Neural cell (in vitro differentiated cells): ENCODE measurements around the gene AGPAT1. TPM values are rescaled to one million over a fixed set of nuclear protein-coding genes. Genes with fewer than 3 reads are reported as not detected.

Experiments used
- H2AFZ ChIP-seq: fragments of 200-600, 300-800 bp; sonication (generic), shearing (Covaris generic); 2 replicates; pipeline ENCODE4 v1.6.0; 2014; ENCODE audit warnings: low read depth, mild to moderate bottlenecking, antibody characterized with exemption, low read length, moderate library complexity
- H3F3A ChIP-seq: fragments of 200-600 bp; shearing (Covaris generic); 2 replicates; pipeline ENCODE4 v1.6.1; 2016; ENCODE audit warnings: mild to moderate bottlenecking, moderate library complexity, mixed read lengths, antibody characterized with exemption, low read length; ENCODE audit not compliant: insufficient read depth, poor library complexity, severe bottlenecking
- H3K27ac ChIP-seq: fragments of 200-600, 300-800 bp; sonication (generic), shearing (Covaris generic); 2 replicates; pipeline ENCODE4 v1.5.1; 2014; ENCODE audit warnings: mild to moderate bottlenecking, low read length, moderate library complexity
- H3K27me3 ChIP-seq: fragments of 300-800, 200-600 bp; sonication (generic), shearing (Covaris generic); 2 replicates; pipeline ENCODE4 v1.6.0; 2014; ENCODE audit warnings: mild to moderate bottlenecking, low read depth, low read length, moderate library complexity; ENCODE audit not compliant: insufficient read depth
- H3K36me3 ChIP-seq: fragments of 300-800, 200-600 bp; sonication (generic), shearing (Covaris generic); 2 replicates; pipeline ENCODE4 v1.5.1; 2014; ENCODE audit warnings: mild to moderate bottlenecking, antibody characterized with exemption, low read length, moderate library complexity; ENCODE audit not compliant: insufficient read depth
- H3K4me2 ChIP-seq: fragments of 300-800, 200-600 bp; sonication (generic), shearing (Covaris generic); 2 replicates; pipeline ENCODE4 v1.6.0; 2014; ENCODE audit warnings: mild to moderate bottlenecking, low read length
- H3K4me3 ChIP-seq: fragments of 300-800, 200-600 bp; sonication (generic), shearing (Covaris generic); 2 replicates; pipeline ENCODE4 v1.5.1; 2014; ENCODE audit warnings: mild to moderate bottlenecking, low read length, moderate library complexity
- H3K79me2 ChIP-seq: fragments of 200-600 bp; shearing (Covaris generic); replicated peaks from 2 replicates; pipeline ENCODE4 v1.6.0; 2014; ENCODE audit warnings: mild to moderate bottlenecking, low read length, moderate library complexity; ENCODE audit not compliant: insufficient read depth
- H3K9ac ChIP-seq: fragments of 300-800, 200-600 bp; sonication (generic), shearing (Covaris generic); 2 replicates; pipeline ENCODE4 v1.6.1; 2016; ENCODE audit warnings: mild to moderate bottlenecking, low read length, mixed read lengths
- H3K9me2 ChIP-seq: fragments of 200-600 bp; shearing (Covaris generic); 2 replicates; pipeline ENCODE4 v1.6.1; 2016; ENCODE audit warnings: mild to moderate bottlenecking, low read length, mixed read lengths; ENCODE audit not compliant: insufficient read depth
- H3K9me3 ChIP-seq: fragments of 200-600, 300-800 bp; sonication (generic), shearing (Covaris generic); 2 replicates; pipeline ENCODE4 v1.6.1; 2016; ENCODE audit warnings: mild to moderate bottlenecking, mixed run types, low read length, moderate library complexity, mixed read lengths
- H4K20me1 ChIP-seq: fragments of 200-600 bp; shearing (Covaris generic); 2 replicates; pipeline ENCODE4 v1.6.1; 2016; ENCODE audit warnings: mild to moderate bottlenecking, mixed run types; ENCODE audit not compliant: insufficient read depth
- EP300 ChIP-seq: fragments of 450-650 bp; conservative IDR thresholded peaks from 2 replicates; pipeline ENCODE4 v1.6.1; 2014; ENCODE audit warnings: antibody characterized with exemption, mild to moderate bottlenecking, moderate library complexity; ENCODE audit not compliant: poor library complexity, severe bottlenecking
- EZH2 ChIP-seq: fragments of 200-600, 300-800 bp; shearing (Covaris generic), sonication (generic); IDR thresholded peaks from 2 replicates; pipeline ENCODE4 v1.6.1; 2014; ENCODE audit warnings: antibody characterized with exemption, low read length, borderline replicate concordance, mild to moderate bottlenecking; ENCODE audit not compliant: insufficient read depth, poor library complexity, severe bottlenecking
- MXI1 ChIP-seq: fragments of 450-650 bp; conservative IDR thresholded peaks from 2 replicates; pipeline ENCODE4 v1.6.1; 2014; ENCODE audit warnings: antibody characterized with exemption, mild to moderate bottlenecking; ENCODE audit not compliant: poor library complexity, severe bottlenecking
- POLR2AphosphoS5 ChIP-seq: IDR thresholded peaks from 2 replicates; pipeline ENCODE4 v1.6.1; 2012
- RAD21 ChIP-seq: fragments of 450-650 bp; conservative IDR thresholded peaks from 2 replicates; pipeline ENCODE4 v1.6.1; 2014; ENCODE audit warnings: antibody characterized with exemption, mild to moderate bottlenecking, moderate library complexity
- SMC3 ChIP-seq: fragments of 450-650 bp; conservative IDR thresholded peaks from 2 replicates; pipeline ENCODE4 v1.6.1; 2014; ENCODE audit warnings: antibody characterized with exemption, mild to moderate bottlenecking, moderate library complexity; ENCODE audit not compliant: poor library complexity
- TAF1 ChIP-seq: IDR thresholded peaks from 2 replicates; pipeline ENCODE4 v1.6.1; 2012; ENCODE audit warnings: low read depth
- polyA plus RNA-seq: library from polyadenylated mRNA; depleted of rRNA; stranded (reverse); fragments of >200 nt; gene quantifications from 2 replicates; pipeline ENCODE4 v1.2.3, GENCODE V29; 2014
- TF ChIP-seq, protein P1 (sequence below): fragments of 450-650 bp; IDR thresholded peaks from 2 replicates; pipeline ENCODE4 v1.5.1; 2014; ENCODE audit warnings: antibody characterized with exemption, mild to moderate bottlenecking, moderate library complexity; ENCODE audit not compliant: poor library complexity, severe bottlenecking
- TF ChIP-seq, protein P2 (sequence below): IDR thresholded peaks from 2 replicates; pipeline ENCODE4 v1.6.1; 2012; ENCODE audit warnings: borderline replicate concordance

The AGPAT1 gene
- polyA plus RNA-seq, 1 donor from 2014 or later = 24.7 TPM

DNA sequence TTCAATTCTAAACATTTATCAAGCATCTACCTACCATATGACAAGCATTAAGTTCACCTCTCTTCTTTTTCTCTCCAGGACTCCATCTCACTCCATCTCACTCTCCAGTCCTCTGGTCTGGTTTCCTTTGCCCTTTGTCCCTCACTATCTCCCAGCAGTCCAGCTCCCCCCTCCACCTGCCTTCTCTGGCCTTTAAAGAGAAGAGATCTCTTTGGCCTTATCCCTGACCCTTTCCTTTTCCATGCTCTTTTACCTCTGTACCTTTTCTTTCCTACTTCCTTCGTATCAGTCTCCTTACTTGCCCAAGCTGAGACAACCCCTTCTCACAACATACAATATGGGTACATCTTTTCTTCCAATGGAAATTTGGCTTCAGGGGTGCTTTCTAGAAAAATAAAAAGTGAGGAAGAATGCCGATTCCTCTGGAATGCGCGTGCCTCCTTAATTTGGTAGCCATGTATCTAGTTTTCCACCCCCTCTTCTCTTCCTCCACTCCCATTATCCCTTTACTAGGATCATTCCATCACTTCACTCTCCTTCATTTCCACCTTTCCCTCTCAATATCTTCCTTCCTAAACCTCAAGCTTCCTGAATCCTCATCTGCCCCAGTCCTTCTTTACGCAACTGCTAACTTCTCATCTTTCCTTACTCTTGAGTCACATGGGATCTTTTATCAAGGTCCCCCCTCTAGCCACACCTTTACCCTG lies 745 bp upstream of the AGPAT1 start:
- H3F3A ChIP-seq = peaks cover 4% of the 10 kb centered on the region
- no peaks in the 10 kb centered on the region for H4K20me1 ChIP-seq
- no peak for TF ChIP-seq TAF1
- TF ChIP-seq, protein P1, sequence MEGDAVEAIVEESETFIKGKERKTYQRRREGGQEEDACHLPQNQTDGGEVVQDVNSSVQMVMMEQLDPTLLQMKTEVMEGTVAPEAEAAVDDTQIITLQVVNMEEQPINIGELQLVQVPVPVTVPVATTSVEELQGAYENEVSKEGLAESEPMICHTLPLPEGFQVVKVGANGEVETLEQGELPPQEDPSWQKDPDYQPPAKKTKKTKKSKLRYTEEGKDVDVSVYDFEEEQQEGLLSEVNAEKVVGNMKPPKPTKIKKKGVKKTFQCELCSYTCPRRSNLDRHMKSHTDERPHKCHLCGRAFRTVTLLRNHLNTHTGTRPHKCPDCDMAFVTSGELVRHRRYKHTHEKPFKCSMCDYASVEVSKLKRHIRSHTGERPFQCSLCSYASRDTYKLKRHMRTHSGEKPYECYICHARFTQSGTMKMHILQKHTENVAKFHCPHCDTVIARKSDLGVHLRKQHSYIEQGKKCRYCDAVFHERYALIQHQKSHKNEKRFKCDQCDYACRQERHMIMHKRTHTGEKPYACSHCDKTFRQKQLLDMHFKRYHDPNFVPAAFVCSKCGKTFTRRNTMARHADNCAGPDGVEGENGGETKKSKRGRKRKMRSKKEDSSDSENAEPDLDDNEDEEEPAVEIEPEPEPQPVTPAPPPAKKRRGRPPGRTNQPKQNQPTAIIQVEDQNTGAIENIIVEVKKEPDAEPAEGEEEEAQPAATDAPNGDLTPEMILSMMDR = no peak
- no peak for TF ChIP-seq EP300
- no peak for TF ChIP-seq SMC3
- no peak for TF ChIP-seq RAD21
- TF ChIP-seq, protein P2, sequence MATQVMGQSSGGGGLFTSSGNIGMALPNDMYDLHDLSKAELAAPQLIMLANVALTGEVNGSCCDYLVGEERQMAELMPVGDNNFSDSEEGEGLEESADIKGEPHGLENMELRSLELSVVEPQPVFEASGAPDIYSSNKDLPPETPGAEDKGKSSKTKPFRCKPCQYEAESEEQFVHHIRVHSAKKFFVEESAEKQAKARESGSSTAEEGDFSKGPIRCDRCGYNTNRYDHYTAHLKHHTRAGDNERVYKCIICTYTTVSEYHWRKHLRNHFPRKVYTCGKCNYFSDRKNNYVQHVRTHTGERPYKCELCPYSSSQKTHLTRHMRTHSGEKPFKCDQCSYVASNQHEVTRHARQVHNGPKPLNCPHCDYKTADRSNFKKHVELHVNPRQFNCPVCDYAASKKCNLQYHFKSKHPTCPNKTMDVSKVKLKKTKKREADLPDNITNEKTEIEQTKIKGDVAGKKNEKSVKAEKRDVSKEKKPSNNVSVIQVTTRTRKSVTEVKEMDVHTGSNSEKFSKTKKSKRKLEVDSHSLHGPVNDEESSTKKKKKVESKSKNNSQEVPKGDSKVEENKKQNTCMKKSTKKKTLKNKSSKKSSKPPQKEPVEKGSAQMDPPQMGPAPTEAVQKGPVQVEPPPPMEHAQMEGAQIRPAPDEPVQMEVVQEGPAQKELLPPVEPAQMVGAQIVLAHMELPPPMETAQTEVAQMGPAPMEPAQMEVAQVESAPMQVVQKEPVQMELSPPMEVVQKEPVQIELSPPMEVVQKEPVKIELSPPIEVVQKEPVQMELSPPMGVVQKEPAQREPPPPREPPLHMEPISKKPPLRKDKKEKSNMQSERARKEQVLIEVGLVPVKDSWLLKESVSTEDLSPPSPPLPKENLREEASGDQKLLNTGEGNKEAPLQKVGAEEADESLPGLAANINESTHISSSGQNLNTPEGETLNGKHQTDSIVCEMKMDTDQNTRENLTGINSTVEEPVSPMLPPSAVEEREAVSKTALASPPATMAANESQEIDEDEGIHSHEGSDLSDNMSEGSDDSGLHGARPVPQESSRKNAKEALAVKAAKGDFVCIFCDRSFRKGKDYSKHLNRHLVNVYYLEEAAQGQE = no peak
- no peak for TF ChIP-seq POLR2AphosphoS5
- no peak for TF ChIP-seq EZH2
- no peak for TF ChIP-seq MXI1
- peak overlapping the region; percentile 97 for H3K27ac ChIP-seq
- H3K9ac ChIP-seq = peak overlapping the region; percentile 99
- peak overlapping the region; percentile 34 for H2AFZ ChIP-seq
- H3K27me3 ChIP-seq = no peaks in the 10 kb centered on the region
- peak overlapping the region; percentile 91 for H3K4me3 ChIP-seq
- no peaks in the 10 kb centered on the region for H3K36me3 ChIP-seq
- no peaks in the 10 kb centered on the region for H3K9me3 ChIP-seq
- H3K79me2 ChIP-seq = peaks cover 51% of the 10 kb centered on the region
- no peaks in the 10 kb centered on the region for H3K9me2 ChIP-seq
- peak overlapping the region; percentile 90 for H3K4me2 ChIP-seq

DNA sequence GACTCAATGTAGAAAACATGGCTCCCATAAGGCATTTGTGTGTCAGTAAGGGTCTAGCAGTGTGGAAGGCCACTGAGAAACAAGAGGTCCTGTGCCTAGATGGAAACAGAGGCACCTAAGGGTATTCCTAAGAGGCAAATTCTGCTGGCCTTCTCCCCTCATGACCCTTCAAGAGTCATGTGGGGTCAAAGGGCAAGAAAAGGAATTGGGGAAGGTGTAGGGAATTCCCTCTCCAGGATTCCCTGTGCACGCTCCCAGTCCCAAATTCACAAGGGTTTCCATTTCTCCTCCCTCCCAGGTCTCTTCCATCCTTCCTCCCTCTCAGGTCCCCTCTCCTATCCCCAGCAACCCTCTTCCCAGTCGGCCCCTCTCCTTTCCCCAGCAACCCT lies 568 bp downstream of the AGPAT1 start:
- Histone ChIP-seq H3K9me2 (no peaks in the 10 kb centered on the region), H2AFZ (peak overlapping the region; percentile 69), H3K27ac (peak overlapping the region; percentile 97), H3K4me2 (peak overlapping the region; percentile 88), H3K36me3 (no peaks in the 10 kb centered on the region), H3K9me3 (no peaks in the 10 kb centered on the region), H3K79me2 (peaks cover 48% of the 10 kb centered on the region), H3F3A (peaks cover 4% of the 10 kb centered on the region), H3K27me3 (no peaks in the 10 kb centered on the region), H4K20me1 (no peaks in the 10 kb centered on the region), H3K4me3 (peak overlapping the region; percentile 91), H3K9ac (peak overlapping the region; percentile 99)
- TF ChIP-seq MXI1 (peak; percentile 25), SMC3 (no peak)
